ENCODE results near the gene CAMK1D. TPM values are rescaled to one million over a fixed set of nuclear protein-coding genes. Genes with fewer than 3 reads are reported as not detected.

Gene CAMK1D
- total and polyA plus RNA-seq, 2 of the 8 experiments (the other 6 are each of a cell fraction or from before 2014, with no cell fraction given), result 3.5 to 10.6 TPM

DNA sequence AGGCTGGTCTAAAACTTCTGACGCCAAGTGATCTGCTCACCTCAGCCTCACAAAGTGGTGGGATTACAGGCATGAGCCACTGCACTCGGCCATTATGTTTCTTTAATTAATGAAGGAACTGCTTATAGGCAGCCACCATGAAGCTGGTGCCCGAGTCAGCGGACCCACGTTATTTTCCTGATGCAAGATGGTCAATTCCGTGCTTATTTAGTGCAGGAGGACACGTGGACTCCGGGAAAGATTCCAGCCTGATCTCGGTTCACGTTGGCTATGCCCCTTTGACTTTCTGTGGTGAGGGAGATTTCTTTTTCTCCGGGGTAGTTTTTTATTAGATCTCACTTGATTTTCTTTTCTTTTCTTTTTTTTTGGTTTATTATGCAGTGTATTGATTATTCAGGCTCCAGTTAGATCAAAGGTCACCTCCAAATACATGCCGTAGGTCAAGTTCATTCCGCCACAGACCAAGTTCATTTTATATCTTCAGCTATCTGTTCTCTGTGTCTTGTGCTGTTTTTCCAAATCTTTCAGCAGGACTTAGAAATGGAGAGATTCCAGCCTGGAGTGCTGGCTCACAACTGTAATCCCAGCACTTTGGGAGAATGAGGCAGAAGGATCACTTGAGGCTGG is 8.3 kb downstream of the CAMK1D start:
- Histone ChIP-seq H3K14ac (ENCODE audit: insufficient read length) (no peak overlapping the region), H3K4me1 (replicated peaks in 1 of 4; ENCODE audit: control insufficient read depth in 3 of 4, insufficient read depth in 4 of 4, low read length in 3 of 4) (peaks cover 8 to 38% (median 20%) of the 10 kb centered on the region in 4 experiments), H3K23ac (ENCODE audit: insufficient read length) (no peak overlapping the region), H3K79me2 (ENCODE audit: control insufficient read depth in 1 of 2, insufficient read depth in 2 of 2, low read length in 2 of 2) (peaks cover 0 to 9% of the 10 kb centered on the region in 2 experiments; a peak in 1 of 4 replicates), H2BK5ac (ENCODE audit: low read depth, low read length) (no peak overlapping the region), H3K9me3 (ENCODE audit: insufficient read depth in 2 of 2, low read depth in 1 of 2, low read length in 1 of 2) (no peaks in the 10 kb centered on the region), H2BK12ac (ENCODE audit: low read depth, low read length) (no peak overlapping the region), H3K23me2 (ENCODE audit: low read depth, low read length) (peaks cover 2% of the 10 kb centered on the region; the same call in 1 of the 2 replicates), H3K56ac (replicated peaks; ENCODE audit: insufficient read length, low read depth, low read length) (no peak overlapping the region), H4K5ac (ENCODE audit: insufficient read length, low read depth, low read length) (no peak overlapping the region), H3K36me3 (ENCODE audit: control insufficient read depth in 2 of 4, insufficient read depth in 4 of 4, low read length in 3 of 4) (no peaks in the 10 kb centered on the region), H3K4me3 (ENCODE audit: extremely low read depth in 1 of 4, insufficient read depth in 2 of 4, low read depth in 3 of 4, low read length in 4 of 4) (no peak overlapping the region), H2AK5ac (ENCODE audit: low read depth, low read length) (no peak overlapping the region), H3K18ac (ENCODE audit: extremely low read depth, low read length) (no peak overlapping the region), H4K91ac (replicated peaks; ENCODE audit: insufficient read length, low read length) (no peak overlapping the region), H3K79me1 (ENCODE audit: low read depth, low read length) (no peaks in the 10 kb centered on the region), H3K4me2 (ENCODE audit: insufficient read depth in 1 of 2, low read depth in 2 of 2, low read length in 2 of 2) (no peak overlapping the region), H2BK20ac (ENCODE audit: low read length) (no peak overlapping the region), H2AFZ (ENCODE audit: low read length) (no peak overlapping the region), H3K27ac (ENCODE audit: low read depth, low read length) (no peak overlapping the region), H4K20me1 (replicated peaks in 1 of 2; ENCODE audit: control insufficient read depth in 1 of 2, insufficient read depth in 2 of 2, low read length in 2 of 2) (no peaks in the 10 kb centered on the region), H3K27me3 (replicated peaks in 1 of 4; ENCODE audit: control insufficient read depth in 3 of 4, extremely low read depth in 1 of 4, insufficient read depth in 3 of 4, low read length in 3 of 4) (no peaks in the 10 kb centered on the region), H3K9ac (replicated peaks in 1 of 4; ENCODE audit: extremely low read depth in 1 of 4, low read depth in 3 of 4, low read length in 3 of 4) (no peak overlapping the region), H2BK120ac (replicated peaks; ENCODE audit: low read depth, low read length) (no peak overlapping the region), H4K8ac (ENCODE audit: extremely low read depth, insufficient read depth, low read length) (no peak overlapping the region), H3K4ac (replicated peaks; ENCODE audit: insufficient read length, low read depth, low read length) (no peak overlapping the region), H2BK15ac (ENCODE audit: low read length) (no peak overlapping the region)
- ChIA-PET CTCF (ENCODE audit: partially characterized antibody) (interaction anchor here (0.6 to 1.5 kb wide), 3 partner anchors 16 to 298 kb away, joined by 4 to 5 read pairs (median 4); no protein-coding TSS in a partner anchor), POLR2A (ENCODE audit: partially characterized antibody) (interaction anchor here (1.2 kb wide), 1 partner anchor 9 kb away, joined by 3 read pairs; no protein-coding TSS in a partner anchor)
- 93% methylated on average over 13 of the region's 13 CpGs; no CpG with 5 or more reads in 1 of the 2 experiments for WGBS, 2 experiments (ENCODE audit: extremely low coverage in 1 of 2, insufficient coverage in 1 of 2, insufficient read length in 1 of 2, insufficient replicate concordance in 2 of 2, low coverage in 1 of 2, low lambda C conversion rate in 2 of 2, missing lambda C conversion rate in 1 of 2)
- DNase-seq (ENCODE audit: low read depth in 1 of 2, low spot score in 2 of 2), result no peak
- no peak for FAIRE-seq
- no peak for TF ChIP-seq TAF1 (IDR thresholded peaks at IDR 0.05; ENCODE audit: low read depth, low read length)
- no peak for TF ChIP-seq CBX8 (IDR thresholded peaks at IDR 0.05; ENCODE audit: borderline replicate concordance, low read depth, low read length)
- TF ChIP-seq CEBPB (IDR thresholded peaks at IDR 0.05; ENCODE audit: low read depth, low read length), result no peak
- TF ChIP-seq CHD1 (IDR thresholded peaks at IDR 0.05; ENCODE audit: low read depth, low read length), result no peak
- TF ChIP-seq HDAC2 (IDR thresholded peaks at IDR 0.05; ENCODE audit: borderline replicate concordance in 1 of 2, low read depth in 2 of 2, low read length in 2 of 2), result no peak
- TF ChIP-seq POU5F1 (IDR thresholded peaks at IDR 0.05; ENCODE audit: low read depth, low read length), result no peak
- TF ChIP-seq, protein P1, sequence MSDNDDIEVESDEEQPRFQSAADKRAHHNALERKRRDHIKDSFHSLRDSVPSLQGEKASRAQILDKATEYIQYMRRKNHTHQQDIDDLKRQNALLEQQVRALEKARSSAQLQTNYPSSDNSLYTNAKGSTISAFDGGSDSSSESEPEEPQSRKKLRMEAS (IDR thresholded peaks at IDR 0.05), result no peak
- TF ChIP-seq, protein P2, sequence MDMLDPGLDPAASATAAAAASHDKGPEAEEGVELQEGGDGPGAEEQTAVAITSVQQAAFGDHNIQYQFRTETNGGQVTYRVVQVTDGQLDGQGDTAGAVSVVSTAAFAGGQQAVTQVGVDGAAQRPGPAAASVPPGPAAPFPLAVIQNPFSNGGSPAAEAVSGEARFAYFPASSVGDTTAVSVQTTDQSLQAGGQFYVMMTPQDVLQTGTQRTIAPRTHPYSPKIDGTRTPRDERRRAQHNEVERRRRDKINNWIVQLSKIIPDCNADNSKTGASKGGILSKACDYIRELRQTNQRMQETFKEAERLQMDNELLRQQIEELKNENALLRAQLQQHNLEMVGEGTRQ (IDR thresholded peaks at IDR 0.05; ENCODE audit: low read length), result no peak

Measured in H1 (cell line).